CD14-positive monocyte (primary cell): Measurements from ENCODE around the gene ANGPTL8. TPM values are rescaled to one million over a fixed set of nuclear protein-coding genes. Genes with fewer than 3 reads are reported as not detected.

Experiments used
- DNase-seq, 3 donors: peaks; one replicate each; pipeline ENCODE4 v3.0.0-alpha.2; 2011 to 2022
- H2AFZ ChIP-seq: 2 replicates; pipeline ENCODE4 v1.6.0; 2012; ENCODE audit warnings: mild to moderate bottlenecking, low read depth, low read length, inconsistent platforms; ENCODE audit not compliant: insufficient read depth, poor library complexity, severe bottlenecking
- H3K27ac ChIP-seq, 2 donors: 1 replicate in 1 of 2; 2 replicates in 1 of 2; pipeline ENCODE4 v1.5.1; 2012 to 2013; ENCODE audit warnings: low read length in 2 of 2, control low read depth in 1 of 2, inconsistent platforms in 1 of 2, low read depth in 1 of 2, mild to moderate bottlenecking in 1 of 2
- H3K27me3 ChIP-seq, 2 donors: one replicate each; pipeline versions ENCODE4 v1.6.0 to v1.6.1; 2011 to 2013; ENCODE audit warnings: low read length in 2 of 2; ENCODE audit not compliant: control insufficient read depth in 2 of 2, insufficient read depth in 2 of 2
- H3K36me3 ChIP-seq, 2 donors: replicated peaks in 1 of 2; 1 replicate in 1 of 2; 2 replicates in 1 of 2; pipeline versions ENCODE4 v1.5.1 to v1.6.1; 2012 to 2013; ENCODE audit warnings: low read length in 2 of 2, control low read depth in 1 of 2, inconsistent platforms in 1 of 2, mild to moderate bottlenecking in 1 of 2; ENCODE audit not compliant: insufficient read depth in 2 of 2, control insufficient read depth in 1 of 2
- H3K4me1 ChIP-seq, 2 donors: 1 replicate in 1 of 2; 2 replicates in 1 of 2; pipeline versions ENCODE4 v1.5.1 to v1.6.1; 2012 to 2013; ENCODE audit warnings: low read length in 2 of 2, control low read depth in 1 of 2, inconsistent platforms in 1 of 2, mild to moderate bottlenecking in 1 of 2, moderate library complexity in 1 of 2; ENCODE audit not compliant: insufficient read depth in 2 of 2, control insufficient read depth in 1 of 2
- H3K4me2 ChIP-seq: replicated peaks from 2 replicates; pipeline ENCODE3; 2012; ENCODE audit warnings: low read length, moderate library complexity, mild to moderate bottlenecking; ENCODE audit not compliant: poor library complexity, severe bottlenecking; ENCODE audit errors: extremely low read depth
- H3K4me3 ChIP-seq, 3 experiments: fragments of 200-600 bp in 1 of 3; sonication (generic) in 1 of 3; replicated peaks in 1 of 3; 1 replicate in 2 of 3; 2 replicates in 1 of 3; pipeline ENCODE4 v1.5.1; 2011 to 2013; ENCODE audit warnings: low read length in 3 of 3, mild to moderate bottlenecking in 3 of 3, control low read depth in 2 of 3, low read depth in 2 of 3, inconsistent platforms in 1 of 3, moderate library complexity in 1 of 3
- H3K79me2 ChIP-seq: 2 replicates; pipeline ENCODE4 v1.6.0; 2012; ENCODE audit warnings: mild to moderate bottlenecking, control low read depth, inconsistent platforms, low read length, moderate library complexity; ENCODE audit not compliant: insufficient read depth
- H3K9ac ChIP-seq: 2 replicates; pipeline ENCODE4 v1.6.0; 2017; ENCODE audit warnings: low read length, mild to moderate bottlenecking; ENCODE audit not compliant: insufficient read depth, poor library complexity, severe bottlenecking
- H3K9me3 ChIP-seq, 2 donors: replicated peaks in 1 of 2; 1 replicate in 1 of 2; 2 replicates in 1 of 2; pipeline versions ENCODE4 v1.5.1 to v1.6.1; 2012 to 2013; ENCODE audit warnings: low read length in 2 of 2, control low read depth in 1 of 2; ENCODE audit not compliant: control insufficient read depth in 1 of 2, insufficient read depth in 1 of 2
- H4K20me1 ChIP-seq: 2 replicates; pipeline ENCODE4 v1.6.0; 2012; ENCODE audit warnings: mild to moderate bottlenecking, low read length, control low read depth, moderate library complexity; ENCODE audit not compliant: insufficient read depth
- H3K27ac Mint-ChIP-seq, 7 donors: one replicate each; pipeline ENCODE4 v1.8.0; 2020; ENCODE audit warnings: mild to moderate bottlenecking in 7 of 7, mixed read lengths in 7 of 7, moderate library complexity in 6 of 7, inconsistent platforms in 2 of 7
- H3K27me3 Mint-ChIP-seq, 3 donors: one replicate each; pipeline ENCODE4 v1.8.0; 2021 to 2022; ENCODE audit warnings: low read depth in 3 of 3, mild to moderate bottlenecking in 3 of 3, mixed read lengths in 3 of 3, moderate library complexity in 3 of 3, inconsistent platforms in 1 of 3
- H3K36me3 Mint-ChIP-seq, 2 donors: one replicate each; pipeline ENCODE4 v1.8.0; 2020; ENCODE audit warnings: mixed read lengths in 2 of 2, inconsistent platforms in 1 of 2, mild to moderate bottlenecking in 1 of 2
- H3K4me1 Mint-ChIP-seq: one replicate; pipeline ENCODE4 v1.8.0; 2020; ENCODE audit warnings: mild to moderate bottlenecking, mixed read lengths
- H3K4me3 Mint-ChIP-seq, 2 donors: one replicate each; pipeline ENCODE4 v1.8.0; 2020; ENCODE audit warnings: mild to moderate bottlenecking in 2 of 2, mixed read lengths in 2 of 2, moderate library complexity in 1 of 2
- H3K9me3 Mint-ChIP-seq, 7 donors: one replicate each; pipeline ENCODE4 v1.8.0; 2020 to 2022; ENCODE audit warnings: mixed read lengths in 7 of 7, mild to moderate bottlenecking in 6 of 7, moderate library complexity in 6 of 7, inconsistent platforms in 2 of 7
- CTCF ChIP-seq: fragments of 200-600 bp; IDR thresholded peaks from one replicate; pipeline ENCODE4 v1.8.0; 2022; ENCODE audit warnings: antibody characterized with exemption, mild to moderate bottlenecking
- WGBS: methylation state at CpG from one replicate; pipeline ENCODE4 v1.1.5; 2013; ENCODE audit warnings: missing lambda C conversion rate; ENCODE audit not compliant: insufficient coverage; 5-methylcytosine and 5-hydroxymethylcytosine counted together
- intact Hi-C, 2 donors: fragments of 100-400 bp; cut with micrococcal nuclease; formaldehyde crosslinking; loops; one replicate each; pipeline versions ENCODE4 v1.15.0 to v1.15.1; 2023
- polyA plus RNA-seq, 3 donors: library from polyadenylated mRNA; depleted of rRNA in 1 of 3; unstranded in 2 of 3; stranded (reverse) in 1 of 3; fragments of 300-500 nt in 2 of 3; fragments of >200 nt in 1 of 3; fragmentation: Illumina TruSeq in 2 of 3; gene quantifications; 1 replicate in 2 of 3; 2 replicates in 1 of 3; pipeline ENCODE4 v1.2.3, GENCODE V29; 2012 to 2021

Gene ANGPTL8
- polyA plus RNA-seq, 3 donors = not detected

- H3K27ac Mint-ChIP-seq = no peak overlapping the region
- Histone ChIP-seq H3K9ac (no peak overlapping the region), H3K36me3 (no peaks in the 10 kb centered on the region), H3K9me3 (peaks cover 0 to 5% of the 10 kb centered on the region in 2 donors), H2AFZ (no peak overlapping the region), H3K79me2 (no peaks in the 10 kb centered on the region), H3K4me1 (peaks cover 7 to 10% of the 10 kb centered on the region in 2 donors), H4K20me1 (no peaks in the 10 kb centered on the region), H3K27ac (no peak overlapping the region), H3K4me3 (no peak overlapping the region), H3K27me3 (peaks cover 24 to 66% of the 10 kb centered on the region in 2 donors), H3K4me2 (no peak overlapping the region)
- DNase-seq = no peak
- H3K4me1 Mint-ChIP-seq = peaks cover 2% of the 10 kb centered on the region
- intact Hi-C loops = no loop called here
- no peaks in the 10 kb centered on the region for H3K36me3 Mint-ChIP-seq
- H3K4me3 Mint-ChIP-seq = peak overlapping the region; percentile 31 to 78
- WGBS = 90% methylated on average over 2 of the region's 6 CpGs
- H3K27me3 Mint-ChIP-seq = peaks cover 61 to 87% (median 78%) of the 10 kb centered on the region in 3 donors
- peaks cover 0 to 14% (median 9%) of the 10 kb centered on the region in 7 donors for H3K9me3 Mint-ChIP-seq
- TF ChIP-seq CTCF = no peak
These were observed 24.3 kb downstream of the ANGPTL8 start for GRCh38 chr19:11263726-11264125.

- Histone ChIP-seq H3K4me3 (no peak overlapping the region), H4K20me1 (no peaks in the 10 kb centered on the region), H3K4me1 (peaks cover 7 to 10% of the 10 kb centered on the region in 2 donors), H2AFZ (no peak overlapping the region), H3K27ac (no peak overlapping the region), H3K36me3 (no peaks in the 10 kb centered on the region), H3K4me2 (no peak overlapping the region), H3K79me2 (no peaks in the 10 kb centered on the region), H3K27me3 (peaks cover 24 to 75% of the 10 kb centered on the region in 2 donors), H3K9ac (no peak overlapping the region), H3K9me3 (peaks cover 0 to 5% of the 10 kb centered on the region in 2 donors)
- peak overlapping the region in 1 of 2 donors; percentile 58 for H3K4me3 Mint-ChIP-seq
- no peak for TF ChIP-seq CTCF
- H3K27ac Mint-ChIP-seq = no peak overlapping the region
- H3K4me1 Mint-ChIP-seq = peaks cover 2% of the 10 kb centered on the region
- H3K36me3 Mint-ChIP-seq = no peaks in the 10 kb centered on the region
- H3K9me3 Mint-ChIP-seq = peaks cover 0 to 14% (median 9%) of the 10 kb centered on the region in 7 donors
- H3K27me3 Mint-ChIP-seq = peaks cover 70 to 94% (median 83%) of the 10 kb centered on the region in 3 donors
- no peak for DNase-seq
- WGBS = 86% methylated on average over 15 of the region's 19 CpGs
- intact Hi-C loops = no loop called here
These were observed 25.2 kb downstream of the ANGPTL8 start for GRCh38 chr19:11264452-11265176.
